Upper lobe of left lung (tissue), 4 donors: Measurements from ENCODE around the gene CISD3.

ENCODE experiments used
- POLR2A ChIP-seq, 4 donors: fragments of 450-650 bp; IDR thresholded peaks; one replicate each; pipeline ENCODE4 v1.5.1; 2016 to 2017; ENCODE audit warnings: antibody characterized with exemption in 4 of 4, mild to moderate bottlenecking in 2 of 4
- POLR2AphosphoS5 ChIP-seq, 2 donors: sonication (generic); formaldehyde crosslinking; IDR thresholded peaks; one replicate each; pipeline ENCODE4 v1.5.1; 2017; ENCODE audit warnings: antibody characterized with exemption in 2 of 2
- TF ChIP-seq, protein P1 (sequence below), 6 experiments: fragments of 450-650 bp in 4 of 6; fragments of 200-600 bp in 2 of 6; sonication (generic) in 2 of 6; IDR thresholded peaks; one replicate each; pipeline ENCODE4 v1.5.1; 2016 to 2019; ENCODE audit warnings: antibody characterized with exemption in 6 of 6

- TF ChIP-seq, protein P1, sequence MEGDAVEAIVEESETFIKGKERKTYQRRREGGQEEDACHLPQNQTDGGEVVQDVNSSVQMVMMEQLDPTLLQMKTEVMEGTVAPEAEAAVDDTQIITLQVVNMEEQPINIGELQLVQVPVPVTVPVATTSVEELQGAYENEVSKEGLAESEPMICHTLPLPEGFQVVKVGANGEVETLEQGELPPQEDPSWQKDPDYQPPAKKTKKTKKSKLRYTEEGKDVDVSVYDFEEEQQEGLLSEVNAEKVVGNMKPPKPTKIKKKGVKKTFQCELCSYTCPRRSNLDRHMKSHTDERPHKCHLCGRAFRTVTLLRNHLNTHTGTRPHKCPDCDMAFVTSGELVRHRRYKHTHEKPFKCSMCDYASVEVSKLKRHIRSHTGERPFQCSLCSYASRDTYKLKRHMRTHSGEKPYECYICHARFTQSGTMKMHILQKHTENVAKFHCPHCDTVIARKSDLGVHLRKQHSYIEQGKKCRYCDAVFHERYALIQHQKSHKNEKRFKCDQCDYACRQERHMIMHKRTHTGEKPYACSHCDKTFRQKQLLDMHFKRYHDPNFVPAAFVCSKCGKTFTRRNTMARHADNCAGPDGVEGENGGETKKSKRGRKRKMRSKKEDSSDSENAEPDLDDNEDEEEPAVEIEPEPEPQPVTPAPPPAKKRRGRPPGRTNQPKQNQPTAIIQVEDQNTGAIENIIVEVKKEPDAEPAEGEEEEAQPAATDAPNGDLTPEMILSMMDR (IDR thresholded peaks at IDR 0.05): no peak
- TF ChIP-seq POLR2A (IDR thresholded peaks at IDR 0.05) (no peak), POLR2AphosphoS5 (IDR thresholded peaks at IDR 0.05) (peak in 1 of 2 donors; percentile 40)
Observed at GRCh38 chr17:38728290-38728831, 1.8 kb upstream of the CISD3 start.
